ENCODE measurements around the gene OPN1MW3. TPM values are rescaled to one million over a fixed set of nuclear protein-coding genes. Genes with fewer than 3 reads are reported as not detected.
"Not testable (repeated sequence)": the region's sequence is repeated elsewhere in the genome, so short reads cannot be mapped to it uniquely, and the experiment has no call there.

Gene OPN1MW3
- total RNA-seq (not detected), polyA plus RNA-seq (ENCODE audit: insufficient read depth in 1 of 8, insufficient read length in 8 of 8, low replicate concordance in 1 of 8) (not detected)
- long read RNA-seq, donor 1, result 0 reads
- long read RNA-seq, donor 2, result 0 reads
- long read RNA-seq, donor 3, result 0 reads
- long read RNA-seq, donor 4, result 0 reads
- long read RNA-seq, donor 5, result 0 reads
- long read RNA-seq, donor 6, result 0 reads
- long read RNA-seq, donor 7, result 0 reads
- long read RNA-seq, donor 8, result 0 reads
- long read RNA-seq, donor 9, result 0 reads
- long read RNA-seq, donor 10, result 0 reads
- long read RNA-seq, donor 11, result 0 reads

DNA sequence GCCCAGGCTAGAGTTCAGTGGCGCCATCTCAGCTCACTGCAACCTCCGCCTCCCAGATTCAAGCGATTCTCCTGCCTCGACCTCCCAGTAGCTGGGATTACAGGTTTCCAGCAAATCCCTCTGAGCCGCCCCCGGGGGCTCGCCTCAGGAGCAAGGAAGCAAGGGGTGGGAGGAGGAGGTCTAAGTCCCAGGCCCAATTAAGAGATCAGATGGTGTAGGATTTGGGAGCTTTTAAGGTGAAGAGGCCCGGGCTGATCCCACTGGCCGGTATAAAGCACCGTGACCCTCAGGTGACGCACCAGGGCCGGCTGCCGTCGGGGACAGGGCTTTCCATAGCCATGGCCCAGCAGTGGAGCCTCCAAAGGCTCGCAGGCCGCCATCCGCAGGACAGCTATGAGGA is at the start of gene OPN1MW3:
TSS of gene OPN1MW3 (plus strand) at position 301 of the 400 bp plus-strand sequence. CDS start at position 339, 38 bp downstream.
- not testable (repeated sequence) for H3K4me1 ChIP-seq (ENCODE audit: control insufficient read depth, insufficient read depth, low read length); H3K4me3 ChIP-seq (ENCODE audit: low read length); H3K27me3 ChIP-seq (ENCODE audit: control insufficient read depth, insufficient read depth, low read length); H3K27ac ChIP-seq (ENCODE audit: low read length); H3K9me3 ChIP-seq (replicated peaks; ENCODE audit: control insufficient read depth, low read depth, low read length); H3K36me3 ChIP-seq (ENCODE audit: control insufficient read depth, insufficient read depth, low read length); DNase-seq
- no CpG with 5 or more reads among the region's 17 CpGs for WGBS (ENCODE audit: insufficient coverage)

DNA sequence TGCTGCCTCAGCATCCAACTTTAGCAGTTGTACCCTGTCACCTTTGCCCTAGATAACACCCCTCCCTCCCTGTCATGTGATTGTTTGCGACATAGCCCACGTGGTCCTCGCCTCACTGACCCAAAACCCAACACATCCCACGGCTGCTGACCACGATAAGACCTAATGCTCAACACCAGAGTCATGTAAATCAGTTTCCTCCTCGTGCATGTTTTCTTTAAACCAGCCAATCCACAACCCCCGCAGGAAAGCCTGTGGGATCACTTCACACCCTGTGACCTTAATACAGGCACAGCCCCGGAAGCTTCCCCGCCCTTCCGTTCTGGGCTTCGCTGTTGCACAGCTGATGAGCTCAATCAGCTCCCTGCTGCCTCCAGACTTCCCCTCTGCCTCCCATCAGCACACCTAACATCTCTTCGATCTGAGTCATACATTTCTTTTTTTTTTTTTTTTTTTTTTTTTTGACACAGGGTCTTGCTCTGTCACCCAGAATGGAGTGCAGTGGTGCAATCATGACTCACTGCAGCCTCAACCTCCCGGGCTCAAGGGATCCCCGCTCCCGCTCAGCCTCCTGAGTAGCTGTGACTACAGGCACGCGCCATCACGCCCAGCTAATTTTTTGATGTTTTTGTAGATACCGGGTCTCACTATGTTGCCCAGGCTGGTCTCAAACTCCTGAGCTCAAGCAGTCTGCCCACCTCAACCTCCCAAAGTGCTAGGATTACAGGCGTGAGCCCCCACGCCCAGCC is 47.5 kb upstream of the OPN1MW3 start:
- not testable (repeated sequence) for H3K27me3 ChIP-seq (ENCODE audit: control insufficient read depth, insufficient read depth, low read length); H3K36me3 ChIP-seq (ENCODE audit: control insufficient read depth, insufficient read depth, low read length); H3K4me1 ChIP-seq (ENCODE audit: control insufficient read depth, insufficient read depth, low read length); H3K4me3 ChIP-seq (ENCODE audit: low read length); H3K9me3 ChIP-seq (replicated peaks; ENCODE audit: control insufficient read depth, low read depth, low read length); DNase-seq; H3K27ac ChIP-seq (ENCODE audit: low read length)
- WGBS (ENCODE audit: insufficient coverage), result no CpG with 5 or more reads among the region's 21 CpGs

DNA sequence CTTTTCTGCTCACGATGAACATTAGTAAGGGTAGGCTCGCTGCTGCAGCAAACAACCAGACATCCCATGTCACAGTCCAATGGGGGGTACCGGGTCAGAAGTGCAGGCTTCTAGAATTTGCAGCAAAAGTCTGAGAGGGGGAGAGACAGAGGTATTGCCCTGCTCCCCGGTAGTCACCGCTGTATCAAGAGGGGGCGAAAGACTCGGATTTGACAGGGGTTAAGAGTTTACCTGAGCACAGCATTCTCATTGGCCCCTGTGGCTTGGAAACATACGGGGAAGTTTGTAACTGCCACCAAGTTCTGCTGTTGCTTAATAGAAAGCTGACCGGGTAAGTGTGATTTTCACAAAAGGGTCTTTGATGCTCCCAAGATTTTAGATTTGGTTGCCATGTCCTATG is 46.3 kb upstream of the OPN1MW3 start:
- not testable (repeated sequence) for H3K4me3 ChIP-seq (ENCODE audit: low read length); H3K4me1 ChIP-seq (ENCODE audit: control insufficient read depth, insufficient read depth, low read length); H3K9me3 ChIP-seq (replicated peaks; ENCODE audit: control insufficient read depth, low read depth, low read length); H3K27me3 ChIP-seq (ENCODE audit: control insufficient read depth, insufficient read depth, low read length); H3K27ac ChIP-seq (ENCODE audit: low read length); DNase-seq; H3K36me3 ChIP-seq (ENCODE audit: control insufficient read depth, insufficient read depth, low read length)
- no CpG with 5 or more reads among the region's 9 CpGs for WGBS (ENCODE audit: insufficient coverage)

DNA sequence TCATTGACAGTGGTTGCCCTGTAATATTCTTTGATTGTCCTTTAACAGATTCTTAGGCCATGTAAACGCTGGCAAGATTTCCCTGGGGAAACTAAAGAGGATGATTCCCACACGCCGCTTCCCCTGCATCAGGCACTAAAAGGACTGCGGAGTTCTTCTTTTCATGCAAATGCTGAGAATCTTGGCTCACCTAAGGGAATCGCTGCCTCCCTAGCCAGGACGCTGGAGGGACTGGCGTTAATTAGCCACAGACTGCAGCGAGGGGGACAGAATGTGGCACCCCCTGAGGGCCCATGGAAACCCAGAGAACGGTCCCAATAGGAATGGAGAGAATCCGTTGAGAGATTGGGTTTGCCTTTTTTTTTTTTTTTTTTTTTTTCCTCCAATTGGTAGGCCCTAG is 45.9 kb upstream of the OPN1MW3 start:
- not testable (repeated sequence) for H3K36me3 ChIP-seq (ENCODE audit: control insufficient read depth, insufficient read depth, low read length); H3K9me3 ChIP-seq (replicated peaks; ENCODE audit: control insufficient read depth, low read depth, low read length); H3K27ac ChIP-seq (ENCODE audit: low read length); DNase-seq; H3K4me3 ChIP-seq (ENCODE audit: low read length); H3K27me3 ChIP-seq (ENCODE audit: control insufficient read depth, insufficient read depth, low read length); H3K4me1 ChIP-seq (ENCODE audit: control insufficient read depth, insufficient read depth, low read length)
- no CpG with 5 or more reads among the region's 10 CpGs for WGBS (ENCODE audit: insufficient coverage)

DNA sequence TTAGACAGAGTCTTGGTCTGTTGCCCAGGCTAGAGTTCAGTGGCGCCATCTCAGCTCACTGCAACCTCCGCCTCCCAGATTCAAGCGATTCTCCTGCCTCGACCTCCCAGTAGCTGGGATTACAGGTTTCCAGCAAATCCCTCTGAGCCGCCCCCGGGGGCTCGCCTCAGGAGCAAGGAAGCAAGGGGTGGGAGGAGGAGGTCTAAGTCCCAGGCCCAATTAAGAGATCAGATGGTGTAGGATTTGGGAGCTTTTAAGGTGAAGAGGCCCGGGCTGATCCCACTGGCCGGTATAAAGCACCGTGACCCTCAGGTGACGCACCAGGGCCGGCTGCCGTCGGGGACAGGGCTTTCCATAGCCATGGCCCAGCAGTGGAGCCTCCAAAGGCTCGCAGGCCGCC is 37.9 kb upstream of the OPN1MW3 start, which contains the start of gene OPN1MW2:
TSS of gene OPN1MW2 (plus strand) at position 301 of the 400 bp plus-strand sequence. CDS start at position 361, 60 bp downstream.
- no CpG with 5 or more reads among the region's 16 CpGs for WGBS (ENCODE audit: insufficient coverage)
- H3K4me1 ChIP-seq (ENCODE audit: control insufficient read depth, insufficient read depth, low read length); H3K27ac ChIP-seq (ENCODE audit: low read length): not testable (repeated sequence)

DNA sequence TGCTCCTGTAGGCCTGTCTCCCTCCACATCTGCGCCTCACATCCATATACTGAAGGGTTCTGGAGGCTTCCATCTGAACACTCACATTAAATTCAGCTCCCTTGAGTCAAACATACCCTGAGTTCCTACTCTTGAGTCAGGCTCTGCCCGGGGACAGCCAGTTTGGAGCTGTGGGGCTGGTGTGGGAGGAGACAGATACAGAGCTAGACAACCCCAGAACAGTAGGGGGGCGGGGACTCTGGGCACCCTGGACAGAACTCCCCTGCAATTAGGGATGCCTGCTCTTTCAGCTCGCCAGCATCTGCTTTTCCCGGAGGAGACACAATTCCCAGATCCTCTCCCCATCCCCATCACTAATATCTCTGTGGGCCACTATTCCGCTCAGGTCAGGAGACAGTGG is 32.1 kb upstream of the OPN1MW3 start:
- no CpG with 5 or more reads among the region's 6 CpGs for WGBS (ENCODE audit: insufficient coverage)
- H3K27ac ChIP-seq (ENCODE audit: low read length); DNase-seq; H3K36me3 ChIP-seq (ENCODE audit: control insufficient read depth, insufficient read depth, low read length); H3K4me1 ChIP-seq (ENCODE audit: control insufficient read depth, insufficient read depth, low read length); H3K27me3 ChIP-seq (ENCODE audit: control insufficient read depth, insufficient read depth, low read length); H3K9me3 ChIP-seq (replicated peaks; ENCODE audit: control insufficient read depth, low read depth, low read length); H3K4me3 ChIP-seq (ENCODE audit: low read length): not testable (repeated sequence)

More for the DNA sequence above, 37.9 kb upstream of the OPN1MW3 start, which contains the start of gene OPN1MW2:
- not testable (repeated sequence) for H3K36me3 ChIP-seq (ENCODE audit: control insufficient read depth, insufficient read depth, low read length); DNase-seq; H3K27me3 ChIP-seq (ENCODE audit: control insufficient read depth, insufficient read depth, low read length); H3K9me3 ChIP-seq (replicated peaks; ENCODE audit: control insufficient read depth, low read depth, low read length); H3K4me3 ChIP-seq (ENCODE audit: low read length)

DNA sequence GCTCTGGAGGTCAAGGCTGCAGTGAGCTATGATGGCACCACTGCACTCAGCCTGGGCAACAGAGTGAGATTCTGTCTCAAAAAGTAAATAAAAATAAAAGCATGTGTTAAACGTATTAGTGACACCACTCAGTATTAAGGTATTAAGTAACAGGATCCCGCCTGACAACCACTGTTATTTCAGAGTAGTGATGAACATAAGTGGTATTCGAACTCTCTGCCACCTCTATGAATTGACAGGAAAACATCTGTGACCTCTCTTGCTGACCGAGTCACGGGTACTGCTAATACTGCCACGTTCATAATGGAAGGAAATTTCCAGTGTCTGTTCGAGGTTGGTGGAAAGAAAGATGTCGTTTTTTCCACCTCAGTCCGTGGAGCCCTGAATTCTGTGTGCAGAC is 30.7 kb upstream of the OPN1MW3 start:
- not testable (repeated sequence) for H3K27ac ChIP-seq (ENCODE audit: low read length); H3K27me3 ChIP-seq (ENCODE audit: control insufficient read depth, insufficient read depth, low read length); H3K36me3 ChIP-seq (ENCODE audit: control insufficient read depth, insufficient read depth, low read length); H3K9me3 ChIP-seq (replicated peaks; ENCODE audit: control insufficient read depth, low read depth, low read length); DNase-seq; H3K4me3 ChIP-seq (ENCODE audit: low read length); H3K4me1 ChIP-seq (ENCODE audit: control insufficient read depth, insufficient read depth, low read length)
- no CpG with 5 or more reads among the region's 9 CpGs for WGBS (ENCODE audit: insufficient coverage)

DNA sequence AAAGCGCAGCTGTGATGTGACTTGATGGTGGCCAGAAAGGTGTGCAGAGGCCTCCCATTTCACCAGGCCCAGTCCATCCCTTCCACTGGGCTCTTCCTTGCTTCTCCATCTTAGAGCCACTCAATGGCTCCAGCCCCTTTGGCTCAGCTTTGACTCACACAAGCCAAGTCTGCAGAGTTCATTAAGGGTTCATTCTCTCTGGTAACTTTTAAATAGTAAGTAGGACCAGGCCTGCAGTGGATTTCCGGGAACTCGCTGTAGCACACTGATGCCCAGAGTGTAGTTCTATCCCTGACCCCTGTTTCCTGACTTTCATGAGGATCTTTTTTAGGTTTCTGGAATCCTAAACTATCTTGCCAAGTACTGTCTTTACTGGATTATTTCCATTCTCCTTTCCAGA is 25.9 kb upstream of the OPN1MW3 start:
- DNase-seq; H3K4me3 ChIP-seq (ENCODE audit: low read length); H3K36me3 ChIP-seq (ENCODE audit: control insufficient read depth, insufficient read depth, low read length); H3K27ac ChIP-seq (ENCODE audit: low read length); H3K4me1 ChIP-seq (ENCODE audit: control insufficient read depth, insufficient read depth, low read length); H3K9me3 ChIP-seq (replicated peaks; ENCODE audit: control insufficient read depth, low read depth, low read length); H3K27me3 ChIP-seq (ENCODE audit: control insufficient read depth, insufficient read depth, low read length): not testable (repeated sequence)
- WGBS (ENCODE audit: insufficient coverage), result no CpG with 5 or more reads among the region's 3 CpGs

DNA sequence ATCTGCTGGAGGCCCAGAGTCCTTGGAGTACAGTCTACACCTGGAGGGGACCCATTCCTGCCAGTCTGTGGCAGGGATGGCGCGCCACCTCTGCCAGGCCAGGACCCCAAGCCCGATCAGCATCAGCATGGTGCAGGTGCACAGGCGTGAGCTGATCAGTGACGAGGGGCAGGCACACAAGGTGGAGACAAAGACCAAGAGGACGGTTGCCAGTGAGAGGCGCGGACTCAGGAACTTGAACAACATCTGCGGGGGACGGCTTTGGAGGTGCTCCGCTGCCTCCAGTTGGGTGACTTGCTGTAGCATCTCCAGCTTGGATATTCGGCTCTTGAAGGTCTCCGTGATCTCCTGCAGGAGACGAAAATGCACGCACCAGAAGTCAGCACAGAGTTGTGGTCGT is 23.8 kb upstream of the OPN1MW3 start:
- not testable (repeated sequence) for DNase-seq; H3K4me1 ChIP-seq (ENCODE audit: control insufficient read depth, insufficient read depth, low read length); H3K9me3 ChIP-seq (replicated peaks; ENCODE audit: control insufficient read depth, low read depth, low read length); H3K36me3 ChIP-seq (ENCODE audit: control insufficient read depth, insufficient read depth, low read length); H3K4me3 ChIP-seq (ENCODE audit: low read length); H3K27ac ChIP-seq (ENCODE audit: low read length); H3K27me3 ChIP-seq (ENCODE audit: control insufficient read depth, insufficient read depth, low read length)
- no CpG with 5 or more reads among the region's 16 CpGs for WGBS (ENCODE audit: insufficient coverage)

DNA sequence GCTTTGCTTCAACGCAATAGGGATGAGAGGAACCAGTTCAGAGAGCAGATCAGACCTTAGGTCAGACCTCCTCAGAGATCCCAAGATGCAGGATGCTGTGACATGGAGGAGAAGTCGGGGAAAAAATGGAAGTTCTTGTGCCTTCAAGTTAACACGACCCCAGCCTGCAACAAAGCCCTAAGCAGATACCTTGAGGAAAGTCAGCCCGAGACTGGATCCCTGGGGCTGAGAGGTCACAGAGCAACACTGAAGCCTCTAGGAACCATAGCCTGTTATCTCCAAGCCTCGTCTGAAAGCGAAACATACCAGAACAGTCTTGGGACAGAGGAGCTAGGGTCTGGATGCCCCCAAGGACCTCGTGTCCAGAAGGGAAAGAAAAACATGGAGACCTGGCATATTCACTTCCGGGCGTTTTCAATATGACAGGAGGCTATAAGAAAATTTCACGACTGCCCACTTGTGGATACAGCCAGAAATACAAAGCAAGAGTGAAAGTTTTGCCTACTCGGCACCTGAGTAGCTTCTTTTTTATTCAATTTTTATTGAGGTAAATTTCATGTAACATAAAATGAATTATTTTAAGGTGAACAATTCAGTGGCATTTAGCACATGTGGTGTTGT is 18.3 kb upstream of the OPN1MW3 start:
- not testable (repeated sequence) for H3K9me3 ChIP-seq (replicated peaks; ENCODE audit: control insufficient read depth, low read depth, low read length); H3K27me3 ChIP-seq (ENCODE audit: control insufficient read depth, insufficient read depth, low read length); H3K27ac ChIP-seq (ENCODE audit: low read length); H3K36me3 ChIP-seq (ENCODE audit: control insufficient read depth, insufficient read depth, low read length); DNase-seq; H3K4me1 ChIP-seq (ENCODE audit: control insufficient read depth, insufficient read depth, low read length); H3K4me3 ChIP-seq (ENCODE audit: low read length)
- no CpG with 5 or more reads among the region's 11 CpGs for WGBS (ENCODE audit: insufficient coverage)
